Ovary (tissue), 9 donors: Measurements from ENCODE around the gene PIK3R1. TPM values are rescaled to one million over a fixed set of nuclear protein-coding genes. Genes with fewer than 3 reads are reported as not detected.

ENCODE experiments used
- DNase-seq, 5 donors: peaks; one replicate each; pipeline ENCODE4 v3.0.0-alpha.2; 2019 to 2020
- H3K27ac ChIP-seq, 2 donors: fragments of 200-600 bp; one replicate each; pipeline versions ENCODE4 v1.5.1 to v1.8.0; 2019 to 2022
- H3K27me3 ChIP-seq: fragments of 200-600 bp; one replicate; pipeline ENCODE4 v1.8.0; 2022
- H3K36me3 ChIP-seq: fragments of 200-600 bp; sonication (generic); one replicate; pipeline ENCODE4 v1.5.1; 2019
- H3K4me1 ChIP-seq: one replicate; pipeline ENCODE4 v1.8.1; 2013; ENCODE audit warnings: mild to moderate bottlenecking, moderate library complexity; ENCODE audit not compliant: insufficient read depth
- H3K4me3 ChIP-seq: fragments of 200-600 bp; sonication (generic); one replicate; pipeline ENCODE4 v1.5.1; 2017
- H3K9me3 ChIP-seq, 2 donors: fragments of 200-600 bp in 1 of 2; sonication (generic) in 1 of 2; one replicate each; pipeline versions ENCODE4 v1.5.1 to v1.8.1; 2013 to 2019; ENCODE audit warnings: mild to moderate bottlenecking in 1 of 2, moderate library complexity in 1 of 2
- CTCF ChIP-seq, 3 donors: fragments of 450-650 bp in 2 of 3; fragments of 200-600 bp in 1 of 3; IDR thresholded peaks; one replicate each; pipeline versions ENCODE4 v1.5.1 to v1.8.0; 2016 to 2022; ENCODE audit warnings: antibody characterized with exemption in 3 of 3, mild to moderate bottlenecking in 1 of 3
- EP300 ChIP-seq: sonication (generic); formaldehyde crosslinking; IDR thresholded peaks from one replicate; pipeline ENCODE4 v1.6.1; 2017; ENCODE audit warnings: antibody characterized with exemption
- POLR2A ChIP-seq: fragments of 450-650 bp; IDR thresholded peaks from one replicate; pipeline ENCODE4 v1.6.1; 2017; ENCODE audit warnings: antibody characterized with exemption, mild to moderate bottlenecking, moderate library complexity
- WGBS, 3 donors: extraction: QIAGEN DNeasy Blood & Tissue Kit in 1 of 3; methylation state at CpG; one replicate each; pipeline versions ENCODE4 v1.1.5 to v1.1.7; 2013 to 2017; 5-methylcytosine and 5-hydroxymethylcytosine counted together
- intact Hi-C, 4 donors: fragments of 100-400 bp; cut with DNase I; formaldehyde crosslinking; loops; one replicate each; pipeline versions ENCODE4 v1.11.0 to v1.15.1; 2022 to 2023
- polyA plus RNA-seq, 2 donors: library from polyadenylated mRNA; stranded (reverse); fragments of 200-250 nt in 1 of 2; fragments of 350-450 nt in 1 of 2; fragmentation: Illumina TruSeq in 1 of 2; extraction: RNeasy Lipid Tissue Mini Kit (QIAGEN cat#74804) in 1 of 2; gene quantifications; one replicate each; pipeline ENCODE4 v1.2.3, GENCODE V29; 2013 to 2014
- total RNA-seq, 7 donors: library from RNA; depleted of rRNA in 2 of 7; stranded (reverse); fragments of >200 nt in 2 of 7; fragmentation: NEBNext Ultra II Directional in 3 of 7; extraction: Animal tissue kit (Norgen Biotek cat#: 25700) in 3 of 7; gene quantifications; one replicate each; pipeline versions ENCODE4 v1.1.0 to v1.2.4, GENCODE V29; 2016 to 2023
- donor health status: DM: no; HTN: no; CAD: no; lungs with moderate emphysema.
- donor health status: DM: no; HTN: no; CAD: no.
- donor health status: Bipolar disorder and iron deficiency.
- donor health status: DM: yes; HTN: yes; CAD: no.
- donor health status: DM: no; HTN: no; CAD: no.
- donor health status: DM: yes; HTN: yes; CAD: no.

Gene PIK3R1
- total and polyA plus RNA-seq, 9 donors = 25.2 to 206 (median 81.2) TPM

GRCh38 chr5:68240202-68240601 lies 24.6 kb downstream of the PIK3R1 start:
- intact Hi-C loops = loop anchor here in 1 of 4 donors (10.0 kb wide), 1 partner anchor 1915 kb away; no protein-coding TSS in a partner anchor
- no peak for DNase-seq
- H3K4me1 ChIP-seq = peaks cover 15% of the 10 kb centered on the region
- no peak overlapping the region for H3K4me3 ChIP-seq
- TF ChIP-seq CTCF (IDR thresholded peaks at IDR 0.05) = no peak
- no peak for TF ChIP-seq EP300
- TF ChIP-seq POLR2A = no peak
- H3K27ac ChIP-seq = peak overlapping the region in 1 of 2 donors; percentile 60
- no peaks in the 10 kb centered on the region for H3K9me3 ChIP-seq
- no peaks in the 10 kb centered on the region for H3K27me3 ChIP-seq
- no peaks in the 10 kb centered on the region for H3K36me3 ChIP-seq

- no peak for DNase-seq
- no peak for TF ChIP-seq EP300
- TF ChIP-seq CTCF (IDR thresholded peaks at IDR 0.05) = no peak
- no peak for TF ChIP-seq POLR2A
- 63 to 75% (median 72%) methylated on average over 1 of the region's 1 CpG for WGBS, 3 donors
- H3K9me3 ChIP-seq = no peaks in the 10 kb centered on the region
- H3K4me3 ChIP-seq = no peak overlapping the region
- no peaks in the 10 kb centered on the region for H3K36me3 ChIP-seq
- peak overlapping the region in 1 of 2 donors; percentile 60 for H3K27ac ChIP-seq
- intact Hi-C loops = loop anchor here in 1 of 4 donors (10.0 kb wide), 1 partner anchor 1916 kb away; no protein-coding TSS in a partner anchor
- H3K4me1 ChIP-seq = peaks cover 15% of the 10 kb centered on the region
- H3K27me3 ChIP-seq = no peaks in the 10 kb centered on the region
Measured at GRCh38 chr5:68240771-68241170, 25.2 kb downstream of the PIK3R1 start.

- H3K27me3 ChIP-seq = no peaks in the 10 kb centered on the region
- no peaks in the 10 kb centered on the region for H3K36me3 ChIP-seq
- intact Hi-C loops = loop anchor here in 1 of 4 donors (10.0 kb wide), 1 partner anchor 1918 kb away; no protein-coding TSS in a partner anchor
- no peaks in the 10 kb centered on the region for H3K9me3 ChIP-seq
- no peak overlapping the region for H3K4me3 ChIP-seq
- H3K27ac ChIP-seq = no peak overlapping the region
- DNase-seq = no peak
- TF ChIP-seq POLR2A = no peak
- TF ChIP-seq EP300 = no peak
- no peak for TF ChIP-seq CTCF (IDR thresholded peaks at IDR 0.05)
- peaks cover 13% of the 10 kb centered on the region for H3K4me1 ChIP-seq
- 48 to 71% (median 61%) methylated on average over 5 of the region's 5 CpGs for WGBS, 3 donors
Measured at GRCh38 chr5:68242743-68243142, 27.2 kb downstream of the PIK3R1 start.

- WGBS, 3 donors = 78 to 86% (median 80%) methylated on average over 2 of the region's 2 CpGs
- peaks cover 10% of the 10 kb centered on the region for H3K4me1 ChIP-seq
- intact Hi-C loops = loop anchor here in 1 of 4 donors (10.0 kb wide), 1 partner anchor 1918 kb away; no protein-coding TSS in a partner anchor
Measured at GRCh38 chr5:68243251-68243650, 27.7 kb downstream of the PIK3R1 start.

More at GRCh38 chr5:68243251-68243650, 27.7 kb downstream of the PIK3R1 start:
- no peak overlapping the region for H3K27ac ChIP-seq
- no peak for DNase-seq
- TF ChIP-seq CTCF (IDR thresholded peaks at IDR 0.05) (no peak), EP300 (no peak), POLR2A (no peak)
- no peaks in the 10 kb centered on the region for H3K36me3 ChIP-seq
- no peaks in the 10 kb centered on the region for H3K9me3 ChIP-seq
- H3K27me3 ChIP-seq = no peaks in the 10 kb centered on the region
- H3K4me3 ChIP-seq = no peak overlapping the region
